Neural progenitor cell (in vitro differentiated cells): Measurements from ENCODE around the gene ADAMTSL2. TPM values are rescaled to one million over a fixed set of nuclear protein-coding genes. Genes with fewer than 3 reads are reported as not detected.
A peak's percentile ranks its signal among the peaks of the same experiment; 100 is the strongest.

ENCODE experiments used
- DNase-seq: peaks from one replicate; pipeline ENCODE4 v3.0.0-alpha.2; 2016; ENCODE audit warnings: low spot score
- H2AFZ ChIP-seq: fragments of 200-600 bp; sonication (generic); replicated peaks from 2 replicates; pipeline ENCODE4 v1.6.1; 2016; ENCODE audit warnings: antibody characterized with exemption
- H3F3A ChIP-seq: fragments of 200-600 bp; sonication (generic); 2 replicates; pipeline ENCODE4 v1.6.1; 2016; ENCODE audit warnings: antibody characterized with exemption, low read depth
- H3K27ac ChIP-seq: fragments of 200-600 bp; sonication (generic); 2 replicates; pipeline ENCODE4 v1.5.1; 2016; ENCODE audit warnings: mild to moderate bottlenecking
- H3K27me3 ChIP-seq: fragments of 200-600 bp; sonication (generic); 2 replicates; pipeline ENCODE4 v1.6.1; 2016; ENCODE audit warnings: mild to moderate bottlenecking, moderate library complexity
- H3K36me3 ChIP-seq: fragments of 200-600 bp; sonication (generic); 2 replicates; pipeline ENCODE4 v1.5.1; 2016
- H3K4me1 ChIP-seq: fragments of 200-600 bp; sonication (generic); 2 replicates; pipeline ENCODE4 v1.6.1; 2016; ENCODE audit warnings: mixed run types
- H3K4me2 ChIP-seq: fragments of 200-600 bp; sonication (generic); 2 replicates; pipeline ENCODE4 v1.6.1; 2016
- H3K4me3 ChIP-seq: fragments of 200-600 bp; sonication (generic); 2 replicates; pipeline ENCODE4 v1.5.1; 2016
- H3K79me2 ChIP-seq: fragments of 200-600 bp; sonication (generic); 2 replicates; pipeline ENCODE4 v1.6.1; 2016; ENCODE audit warnings: low read depth
- H3K9ac ChIP-seq: fragments of 200-600 bp; sonication (generic); 2 replicates; pipeline ENCODE4 v1.6.1; 2016
- H3K9me3 ChIP-seq: fragments of 200-600 bp; sonication (generic); 2 replicates; pipeline ENCODE4 v1.5.1; 2016; ENCODE audit warnings: low read depth
- H4K20me1 ChIP-seq: fragments of 200-600 bp; sonication (generic); 2 replicates; pipeline ENCODE4 v1.6.1; 2016; ENCODE audit warnings: low read depth
- H3K27ac Mint-ChIP-seq: 3 replicates; pipeline ENCODE4 v1.8.0; 2021; ENCODE audit warnings: mixed read lengths
- H3K27me3 Mint-ChIP-seq: 2 replicates; pipeline ENCODE4 v1.8.0; 2022; ENCODE audit warnings: low read depth, mild to moderate bottlenecking, inconsistent platforms, moderate library complexity, mixed read lengths; ENCODE audit not compliant: insufficient read depth
- H3K36me3 Mint-ChIP-seq: 3 replicates; pipeline ENCODE4 v1.8.0; 2021; ENCODE audit warnings: mixed read lengths
- H3K4me1 Mint-ChIP-seq: 3 replicates; pipeline ENCODE4 v1.8.0; 2021; ENCODE audit warnings: mixed read lengths
- H3K4me3 Mint-ChIP-seq: 3 replicates; pipeline ENCODE4 v1.8.0; 2021; ENCODE audit warnings: mild to moderate bottlenecking, moderate library complexity, mixed read lengths
- H3K9me3 Mint-ChIP-seq: 3 replicates; pipeline ENCODE4 v1.8.0; 2020; ENCODE audit warnings: mixed read lengths
- CTCF ChIP-seq: fragments of 200-600 bp; sonication (generic); IDR thresholded peaks from 2 replicates; pipeline ENCODE4 v1.5.1; 2017; ENCODE audit warnings: antibody characterized with exemption, mild to moderate bottlenecking
- EZH2 ChIP-seq: fragments of 200-600 bp; sonication (generic); IDR thresholded peaks from 2 replicates; pipeline ENCODE4 v1.6.1; 2017; ENCODE audit warnings: antibody characterized with exemption, mild to moderate bottlenecking, moderate library complexity
- EZH2phosphoT487 ChIP-seq: fragments of 200-600 bp; sonication (generic); IDR thresholded peaks from 2 replicates; pipeline ENCODE4 v1.6.1; 2017; ENCODE audit warnings: antibody characterized with exemption
- total RNA-seq: library from RNA; depleted of rRNA; stranded (reverse); fragments of >200 nt; gene quantifications from 2 replicates; pipeline ENCODE4 v1.2.3, GENCODE V29; 2015; ENCODE audit warnings: low replicate concordance

Gene ADAMTSL2
- total RNA-seq, 1 donor from 2014 or later: 0.30 TPM

GRCh38 chr9:133576875-133577736 lies 42.6 kb downstream of the ADAMTSL2 start:
- H3K36me3 Mint-ChIP-seq: no peaks in the 10 kb centered on the region
- H3K4me3 ChIP-seq: no peak overlapping the region
- no peak overlapping the region for H3K4me2 ChIP-seq
- peak overlapping the region; percentile 87 for H3K27ac Mint-ChIP-seq
- no peaks in the 10 kb centered on the region for H4K20me1 ChIP-seq
- peaks cover 6% of the 10 kb centered on the region for H3K27me3 Mint-ChIP-seq
- H3K27ac ChIP-seq: no peak overlapping the region
- H3F3A ChIP-seq: no peaks in the 10 kb centered on the region
- no peak overlapping the region for H3K4me3 Mint-ChIP-seq
- no peak overlapping the region for H2AFZ ChIP-seq
- no peaks in the 10 kb centered on the region for H3K9me3 Mint-ChIP-seq
- H3K79me2 ChIP-seq: no peaks in the 10 kb centered on the region
- DNase-seq: no peak
- H3K9me3 ChIP-seq: no peaks in the 10 kb centered on the region
- H3K4me1 Mint-ChIP-seq: peaks cover 54% of the 10 kb centered on the region
- no peak overlapping the region for H3K9ac ChIP-seq
- H3K4me1 ChIP-seq: peaks cover 24% of the 10 kb centered on the region
- no peaks in the 10 kb centered on the region for H3K27me3 ChIP-seq
- TF ChIP-seq EZH2 (no peak), CTCF (no peak), EZH2phosphoT487 (no peak)
- no peaks in the 10 kb centered on the region for H3K36me3 ChIP-seq

- Histone ChIP-seq H3K36me3 (no peaks in the 10 kb centered on the region), H3K79me2 (no peaks in the 10 kb centered on the region), H2AFZ (no peak overlapping the region), H3K4me1 (peaks cover 26% of the 10 kb centered on the region), H3K9ac (no peak overlapping the region), H3K9me3 (no peaks in the 10 kb centered on the region), H3K27me3 (no peaks in the 10 kb centered on the region), H3K4me2 (no peak overlapping the region), H4K20me1 (no peaks in the 10 kb centered on the region), H3K27ac (no peak overlapping the region), H3F3A (no peaks in the 10 kb centered on the region), H3K4me3 (no peak overlapping the region)
- H3K4me1 Mint-ChIP-seq: peaks cover 59% of the 10 kb centered on the region
- no peak for DNase-seq
- H3K4me3 Mint-ChIP-seq: no peak overlapping the region
- TF ChIP-seq EZH2phosphoT487 (no peak), CTCF (no peak), EZH2 (no peak)
- H3K36me3 Mint-ChIP-seq: no peaks in the 10 kb centered on the region
- no peaks in the 10 kb centered on the region for H3K9me3 Mint-ChIP-seq
- peaks cover 6% of the 10 kb centered on the region for H3K27me3 Mint-ChIP-seq
- no peak overlapping the region for H3K27ac Mint-ChIP-seq
These were observed 43.2 kb downstream of the ADAMTSL2 start for GRCh38 chr9:133577737-133578112.

- H3K79me2 ChIP-seq: no peaks in the 10 kb centered on the region
- H3K9me3 ChIP-seq: no peaks in the 10 kb centered on the region
- H3K27me3 ChIP-seq: no peaks in the 10 kb centered on the region
- Mint-ChIP-seq H3K27ac (peak overlapping the region; percentile 8), H3K27me3 (peaks cover 3% of the 10 kb centered on the region), H3K9me3 (no peaks in the 10 kb centered on the region), H3K36me3 (no peaks in the 10 kb centered on the region), H3K4me3 (no peak overlapping the region), H3K4me1 (peaks cover 56% of the 10 kb centered on the region)
- no peaks in the 10 kb centered on the region for H4K20me1 ChIP-seq
- no peak overlapping the region for H3K9ac ChIP-seq
- H3K4me1 ChIP-seq: peaks cover 26% of the 10 kb centered on the region
- H3K4me2 ChIP-seq: no peak overlapping the region
- H3K27ac ChIP-seq: no peak overlapping the region
- H2AFZ ChIP-seq: no peak overlapping the region
- no peak for DNase-seq
- no peak overlapping the region for H3K4me3 ChIP-seq
- H3K36me3 ChIP-seq: no peaks in the 10 kb centered on the region
- no peak for TF ChIP-seq EZH2
- no peak for TF ChIP-seq EZH2phosphoT487
- no peak for TF ChIP-seq CTCF
- H3F3A ChIP-seq: no peaks in the 10 kb centered on the region
These were observed 44.3 kb downstream of the ADAMTSL2 start for GRCh38 chr9:133578524-133579441.
